Measurements from ENCODE around the gene DAP. TPM values are rescaled to one million over a fixed set of nuclear protein-coding genes. Genes with fewer than 3 reads are reported as not detected.

Gene DAP
- total and polyA plus RNA-seq, 5 donors, result 43.2 to 77.0 (median 55.8) TPM

DNA sequence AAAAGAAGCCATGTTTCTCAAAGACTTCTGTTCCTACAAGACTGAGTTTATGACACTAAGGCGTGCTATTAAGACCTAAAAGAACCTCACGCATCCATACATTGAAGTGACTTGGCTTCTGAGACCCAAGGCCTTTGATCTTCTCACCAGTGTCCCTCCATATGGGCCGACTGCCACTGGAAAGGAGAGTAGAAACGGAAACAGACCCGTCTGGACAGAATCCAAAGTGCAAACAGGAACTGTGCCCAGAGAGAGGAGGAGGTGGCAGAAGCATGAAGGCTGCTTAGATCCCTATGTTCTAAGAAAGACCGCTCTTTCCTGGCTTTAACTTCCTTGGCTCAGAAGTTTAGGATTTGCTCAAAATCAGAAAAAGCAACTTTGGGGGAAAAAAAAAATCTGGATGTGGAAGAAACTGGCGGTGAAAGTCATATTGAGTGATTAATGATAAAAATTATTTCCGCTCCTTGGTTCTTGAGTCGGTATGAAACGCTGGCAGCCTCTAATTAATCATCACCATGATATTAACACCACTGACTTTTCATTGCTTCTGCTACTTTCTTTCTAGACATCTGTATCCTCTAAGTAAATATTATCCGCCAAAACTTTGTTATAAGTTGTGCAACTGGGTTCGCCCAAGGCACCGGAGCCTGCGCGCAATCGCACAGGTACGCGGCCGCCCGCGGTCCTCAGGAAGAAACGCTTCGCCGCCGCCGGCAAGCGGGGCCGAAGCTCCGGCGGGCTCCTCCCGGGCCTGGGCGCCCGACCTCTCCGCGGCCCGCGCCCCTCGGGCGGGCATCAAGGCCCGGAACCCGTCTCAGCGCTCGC, 726 bp downstream of the DAP start:
- Histone ChIP-seq H3K27me3 (ENCODE audit: control insufficient read depth, insufficient read depth) (no peaks in the 10 kb centered on the region), H3K9me3 (ENCODE audit: control insufficient read depth, low read length) (peaks cover 2% of the 10 kb centered on the region), H3K4me3 (ENCODE audit: low read length) (peak overlapping the region; percentile 93), H3K27ac (ENCODE audit: low read length) (peak overlapping the region; percentile 73), H3K4me1 (ENCODE audit: control insufficient read depth, insufficient read depth, low read length) (peaks cover 9% of the 10 kb centered on the region)
- peak; percentile 47 to 74 (median 56) for DNase-seq
- intact Hi-C loops (cut with DNase I), result no loop called here
- peak; percentile 4 to 20 for ATAC-seq
- 4% methylated on average over 43 of the region's 43 CpGs for WGBS

- Histone ChIP-seq H3K27ac (ENCODE audit: low read length) (no peak overlapping the region), H3K27me3 (ENCODE audit: control insufficient read depth, insufficient read depth) (no peaks in the 10 kb centered on the region), H3K4me3 (ENCODE audit: low read length) (no peak overlapping the region), H3K9me3 (ENCODE audit: control insufficient read depth, low read length) (peaks cover 2% of the 10 kb centered on the region), H3K4me1 (ENCODE audit: control insufficient read depth, insufficient read depth, low read length) (peaks cover 9% of the 10 kb centered on the region)
- WGBS, result 96% methylated on average over 6 of the region's 6 CpGs
- ATAC-seq, result no peak
- peak in 1 of 3 donors; percentile 16 for DNase-seq
- intact Hi-C loops (cut with DNase I), result loop anchor here in 1 of 4 donors (10.0 kb wide), 1 partner anchor 54 kb away; no protein-coding TSS in a partner anchor
Measured at GRCh38 chr5:10759111-10759510, 1.9 kb downstream of the DAP start.

DNA sequence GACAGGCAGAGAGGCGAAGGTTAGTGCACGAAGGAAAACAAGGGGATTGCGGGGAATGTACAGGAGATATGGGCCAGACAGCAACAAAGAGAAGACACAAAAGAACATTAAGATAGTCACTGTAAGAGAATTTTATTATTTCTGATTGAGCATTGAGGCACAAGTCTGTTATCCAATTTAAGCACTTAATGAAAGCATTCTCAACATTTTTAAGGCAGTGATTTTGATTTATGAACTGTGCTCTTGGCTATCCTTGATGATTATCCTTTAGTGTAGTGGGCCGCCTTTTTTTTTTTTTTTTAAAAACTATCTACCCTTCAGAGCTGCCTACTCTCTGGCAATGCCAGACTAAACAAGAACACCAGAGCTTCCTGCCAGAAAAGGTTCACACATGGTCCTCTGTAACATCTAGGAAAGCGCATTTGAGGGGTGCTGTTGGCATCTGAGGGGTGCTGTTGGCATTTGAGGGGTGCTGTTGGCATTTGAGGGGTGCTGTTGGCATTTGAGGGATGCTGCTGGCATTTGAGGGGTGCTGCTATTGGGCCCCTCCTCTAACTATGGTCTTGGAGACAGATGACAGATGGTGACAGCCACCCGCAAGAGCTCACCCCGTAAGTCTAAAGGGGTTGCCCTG, 3.0 kb downstream of the DAP start:
- Histone ChIP-seq H3K9me3 (ENCODE audit: control insufficient read depth, low read length) (peaks cover 2% of the 10 kb centered on the region), H3K4me3 (ENCODE audit: low read length) (no peak overlapping the region), H3K4me1 (ENCODE audit: control insufficient read depth, insufficient read depth, low read length) (peaks cover 9% of the 10 kb centered on the region), H3K27me3 (ENCODE audit: control insufficient read depth, insufficient read depth) (no peaks in the 10 kb centered on the region), H3K27ac (ENCODE audit: low read length) (no peak overlapping the region)
- 83% methylated on average over 7 of the region's 7 CpGs for WGBS
- intact Hi-C loops (cut with DNase I), result loop anchor here in 1 of 4 donors (10.0 kb wide), 1 partner anchor 53 kb away; no protein-coding TSS in a partner anchor
- DNase-seq (peak in 1 of 3 donors; percentile 13), ATAC-seq (no peak)

GRCh38 chr5:10757043-10757442, 4.0 kb downstream of the DAP start:
- Histone ChIP-seq H3K27ac (ENCODE audit: low read length) (no peak overlapping the region), H3K27me3 (ENCODE audit: control insufficient read depth, insufficient read depth) (no peaks in the 10 kb centered on the region), H3K4me3 (ENCODE audit: low read length) (no peak overlapping the region), H3K4me1 (ENCODE audit: control insufficient read depth, insufficient read depth, low read length) (peaks cover 9% of the 10 kb centered on the region), H3K9me3 (ENCODE audit: control insufficient read depth, low read length) (peaks cover 2% of the 10 kb centered on the region)
- ATAC-seq, result no peak
- 64% methylated on average over 9 of the region's 9 CpGs for WGBS
- peak in 1 of 3 donors; percentile 24 for DNase-seq
- intact Hi-C loops (cut with DNase I), result loop anchor here in 1 of 4 donors (10.0 kb wide), 1 partner anchor 52 kb away; no protein-coding TSS in a partner anchor

DNA sequence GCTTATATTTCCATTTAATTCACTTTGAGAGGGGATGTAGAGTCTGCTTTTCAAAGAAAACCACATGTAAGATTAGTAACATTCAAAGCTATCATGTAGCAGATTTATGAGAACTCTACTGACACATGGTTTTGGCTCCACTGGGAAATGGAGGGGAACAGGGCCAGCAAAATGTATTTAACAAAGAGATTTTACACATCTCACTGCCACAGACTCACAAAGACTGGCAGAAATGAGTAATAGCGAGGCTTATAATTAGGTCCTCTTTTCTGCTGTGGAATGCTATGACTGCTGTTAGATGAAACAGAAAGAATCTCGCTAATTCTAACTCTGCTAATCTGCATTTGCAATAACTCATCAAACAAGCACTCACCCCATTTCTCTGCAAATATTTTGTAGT, 4.5 kb downstream of the DAP start:
- DNase-seq (no peak), ATAC-seq (no peak)
- Histone ChIP-seq H3K27me3 (ENCODE audit: control insufficient read depth, insufficient read depth) (no peaks in the 10 kb centered on the region), H3K4me1 (ENCODE audit: control insufficient read depth, insufficient read depth, low read length) (peaks cover 9% of the 10 kb centered on the region), H3K27ac (ENCODE audit: low read length) (no peak overlapping the region), H3K9me3 (ENCODE audit: control insufficient read depth, low read length) (peaks cover 2% of the 10 kb centered on the region), H3K4me3 (ENCODE audit: low read length) (no peak overlapping the region)
- intact Hi-C loops (cut with DNase I), result loop anchor here in 1 of 4 donors (10.0 kb wide), 1 partner anchor 52 kb away; no protein-coding TSS in a partner anchor
- WGBS, result 57% methylated on average over 2 of the region's 2 CpGs

DNA sequence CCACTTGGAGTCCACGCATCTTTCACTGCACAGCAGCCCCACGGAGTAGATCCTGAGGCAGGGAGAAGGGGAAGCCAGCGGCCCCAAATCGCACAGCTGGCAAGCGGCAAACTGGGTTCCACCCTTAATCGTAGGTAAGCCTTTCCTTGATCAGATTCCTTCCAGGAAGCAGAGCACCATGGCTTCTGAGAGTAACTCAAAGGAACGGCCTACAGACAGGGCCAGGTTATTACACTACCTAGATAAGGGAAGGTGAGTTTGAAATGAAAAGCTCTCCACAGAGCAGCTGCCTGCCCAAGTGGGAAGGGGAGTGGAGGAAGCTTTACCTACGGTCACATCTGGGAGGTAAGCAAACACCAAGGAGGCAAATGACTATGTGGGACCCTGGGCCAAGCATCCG, 7.9 kb downstream of the DAP start:
- peaks cover 4% of the 10 kb centered on the region for H3K9me3 ChIP-seq (ENCODE audit: control insufficient read depth, low read length)
- ATAC-seq (no peak), DNase-seq (peak in 1 of 3 donors; percentile 27)
- no peaks in the 10 kb centered on the region for H3K27me3 ChIP-seq (ENCODE audit: control insufficient read depth, insufficient read depth)
- H3K4me3 ChIP-seq (ENCODE audit: low read length), result no peak overlapping the region
- intact Hi-C loops (cut with DNase I), result loop anchor here in 1 of 4 donors (10.0 kb wide), 1 partner anchor 48 kb away; no protein-coding TSS in a partner anchor
- peaks cover 9% of the 10 kb centered on the region for H3K4me1 ChIP-seq (ENCODE audit: control insufficient read depth, insufficient read depth, low read length)
- no peak overlapping the region for H3K27ac ChIP-seq (ENCODE audit: low read length)
- WGBS, result 91% methylated on average over 9 of the region's 9 CpGs

GRCh38 chr5:10752451-10752850, 8.6 kb downstream of the DAP start:
- Histone ChIP-seq H3K4me1 (ENCODE audit: control insufficient read depth, insufficient read depth, low read length) (peaks cover 5% of the 10 kb centered on the region), H3K9me3 (ENCODE audit: control insufficient read depth, low read length) (peaks cover 4% of the 10 kb centered on the region), H3K27ac (ENCODE audit: low read length) (no peak overlapping the region), H3K4me3 (ENCODE audit: low read length) (no peak overlapping the region), H3K27me3 (ENCODE audit: control insufficient read depth, insufficient read depth) (no peaks in the 10 kb centered on the region)
- no peak for ATAC-seq
- WGBS, result 56% methylated on average over 2 of the region's 2 CpGs
- DNase-seq, result peak in 1 of 3 donors; percentile 46
- intact Hi-C loops (cut with DNase I), result loop anchor here in 1 of 4 donors (10.0 kb wide), 1 partner anchor 48 kb away; no protein-coding TSS in a partner anchor

GRCh38 chr5:10750909-10751308, 10.1 kb downstream of the DAP start:
- H3K27ac ChIP-seq (ENCODE audit: low read length), result no peak overlapping the region
- no peaks in the 10 kb centered on the region for H3K4me1 ChIP-seq (ENCODE audit: control insufficient read depth, insufficient read depth, low read length)
- DNase-seq (no peak), ATAC-seq (no peak)
- intact Hi-C loops (cut with DNase I), result loop anchor here in 1 of 4 donors (10.0 kb wide), 1 partner anchor 46 kb away; no protein-coding TSS in a partner anchor
- no peaks in the 10 kb centered on the region for H3K27me3 ChIP-seq (ENCODE audit: control insufficient read depth, insufficient read depth)
- peaks cover 2% of the 10 kb centered on the region for H3K9me3 ChIP-seq (ENCODE audit: control insufficient read depth, low read length)
- WGBS, result 71% methylated on average over 3 of the region's 3 CpGs
- no peak overlapping the region for H3K4me3 ChIP-seq (ENCODE audit: low read length)

GRCh38 chr5:10747678-10748622, 13.1 kb downstream of the DAP start:
- Histone ChIP-seq H3K9me3 (ENCODE audit: control insufficient read depth, low read length) (peaks cover 5% of the 10 kb centered on the region), H3K4me3 (ENCODE audit: low read length) (no peak overlapping the region), H3K4me1 (ENCODE audit: control insufficient read depth, insufficient read depth, low read length) (no peaks in the 10 kb centered on the region), H3K27me3 (ENCODE audit: control insufficient read depth, insufficient read depth) (no peaks in the 10 kb centered on the region), H3K27ac (ENCODE audit: low read length) (no peak overlapping the region)
- ATAC-seq (no peak), DNase-seq (peak in 1 of 3 donors; percentile 44)
- 89% methylated on average over 9 of the region's 9 CpGs for WGBS
- intact Hi-C loops (cut with DNase I), result no loop called here

DNA sequence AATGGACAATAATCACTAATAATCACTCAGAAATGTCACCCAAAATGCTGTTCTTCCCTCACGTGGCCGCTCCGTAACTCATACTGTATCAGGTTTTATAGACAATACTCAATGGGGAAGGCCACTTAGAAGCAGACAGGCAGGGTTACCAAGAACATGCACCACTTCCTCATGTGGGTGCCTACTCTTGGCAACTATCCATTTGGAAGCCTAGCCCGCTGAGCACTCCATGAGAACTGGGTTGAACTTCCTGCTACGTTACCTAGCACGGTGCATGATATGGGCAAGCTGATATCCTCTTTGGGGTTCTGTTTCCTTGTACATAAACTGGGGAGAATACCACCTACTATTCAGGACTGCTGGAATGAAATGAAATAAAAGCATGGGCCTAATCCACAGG, 14.3 kb downstream of the DAP start:
- intact Hi-C loops (cut with DNase I), result no loop called here
- Histone ChIP-seq H3K4me1 (ENCODE audit: control insufficient read depth, insufficient read depth, low read length) (no peaks in the 10 kb centered on the region), H3K27ac (ENCODE audit: low read length) (no peak overlapping the region), H3K9me3 (ENCODE audit: control insufficient read depth, low read length) (peaks cover 6% of the 10 kb centered on the region), H3K4me3 (ENCODE audit: low read length) (no peak overlapping the region), H3K27me3 (ENCODE audit: control insufficient read depth, insufficient read depth) (no peaks in the 10 kb centered on the region)
- 73% methylated on average over 6 of the region's 6 CpGs for WGBS
- DNase-seq (no peak), ATAC-seq (peak; percentile 63 to 70)
